ENCODE results near the gene EDIL3. TPM values are rescaled to one million over a fixed set of nuclear protein-coding genes. Genes with fewer than 3 reads are reported as not detected.

EDIL3 gene
- total RNA-seq, 1 experiment from 2014 or later = 0.07 TPM

DNA sequence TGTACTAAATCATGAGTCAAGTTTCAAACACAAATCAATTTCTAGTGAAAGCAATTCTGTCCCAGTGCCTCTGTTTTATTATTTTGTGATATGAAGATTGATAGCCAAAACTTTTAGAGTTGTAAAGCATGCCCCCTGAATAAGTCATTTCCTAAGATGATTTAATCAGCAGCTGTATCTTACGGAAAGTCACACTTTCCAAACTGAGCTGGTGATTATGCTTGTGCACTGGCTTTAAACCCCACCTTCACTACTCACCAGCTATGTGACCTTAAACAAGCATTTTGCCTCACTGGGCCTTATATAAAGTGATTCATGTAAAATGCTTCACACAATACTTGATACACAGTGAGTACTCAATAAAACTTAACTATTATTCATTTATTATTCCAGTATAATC is 78.1 kb downstream of the EDIL3 start:
- CTCF ChIA-PET = no interaction called here
- intact Hi-C loops (cut with micrococcal nuclease; ENCODE audit: unreplicated experiment) = no loop called here
- BruUV-seq (replicated peaks) = no TSS peak
- no peaks in the 10 kb centered on the region for H3K36me3 Mint-ChIP-seq (ENCODE audit: insufficient read depth, unreplicated experiment)
- TF ChIP-seq CTCF (IDR thresholded peaks at IDR 0.05; ENCODE audit: unreplicated experiment) = no peak
- H3K27ac Mint-ChIP-seq (ENCODE audit: unreplicated experiment) = no peak overlapping the region
- no peaks in the 10 kb centered on the region for H3K27me3 Mint-ChIP-seq (ENCODE audit: unreplicated experiment)
- no peaks in the 10 kb centered on the region for H3K9me3 Mint-ChIP-seq (ENCODE audit: low read depth, unreplicated experiment)
- peaks cover 13% of the 10 kb centered on the region for H3K4me1 Mint-ChIP-seq (ENCODE audit: low read depth, unreplicated experiment)
- DNase-seq = no peak
- H3K4me3 Mint-ChIP-seq (ENCODE audit: low read depth, unreplicated experiment) = no peak overlapping the region

DNA sequence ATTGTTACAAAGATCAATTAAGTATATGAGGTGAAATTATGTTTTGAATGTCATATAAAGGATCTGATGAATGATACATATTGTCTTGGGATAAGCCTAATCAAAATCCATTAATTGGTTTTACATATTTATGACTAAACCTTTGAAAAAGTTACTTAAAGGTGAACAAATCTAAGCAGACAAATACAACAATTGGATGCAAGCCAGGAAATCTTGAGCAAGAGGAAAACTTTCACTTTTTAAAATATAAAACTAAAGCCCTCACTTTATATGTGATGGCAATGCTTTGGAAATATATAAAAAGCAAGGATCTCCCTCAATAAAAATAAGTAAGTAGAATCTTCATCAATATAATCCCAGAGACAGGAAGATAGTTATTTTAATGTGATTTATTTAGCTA is 80.1 kb downstream of the EDIL3 start:
- Mint-ChIP-seq H3K4me3 (ENCODE audit: low read depth, unreplicated experiment) (no peak overlapping the region), H3K4me1 (ENCODE audit: low read depth, unreplicated experiment) (peaks cover 18% of the 10 kb centered on the region), H3K36me3 (ENCODE audit: insufficient read depth, unreplicated experiment) (no peaks in the 10 kb centered on the region), H3K27me3 (ENCODE audit: unreplicated experiment) (no peaks in the 10 kb centered on the region), H3K9me3 (ENCODE audit: low read depth, unreplicated experiment) (no peaks in the 10 kb centered on the region), H3K27ac (ENCODE audit: unreplicated experiment) (no peak overlapping the region)
- BruUV-seq (replicated peaks) = no TSS peak
- TF ChIP-seq CTCF (IDR thresholded peaks at IDR 0.05; ENCODE audit: unreplicated experiment) = no peak
- intact Hi-C loops (cut with micrococcal nuclease; ENCODE audit: unreplicated experiment) = no loop called here
- DNase-seq = no peak
- CTCF ChIA-PET = no interaction called here

DNA sequence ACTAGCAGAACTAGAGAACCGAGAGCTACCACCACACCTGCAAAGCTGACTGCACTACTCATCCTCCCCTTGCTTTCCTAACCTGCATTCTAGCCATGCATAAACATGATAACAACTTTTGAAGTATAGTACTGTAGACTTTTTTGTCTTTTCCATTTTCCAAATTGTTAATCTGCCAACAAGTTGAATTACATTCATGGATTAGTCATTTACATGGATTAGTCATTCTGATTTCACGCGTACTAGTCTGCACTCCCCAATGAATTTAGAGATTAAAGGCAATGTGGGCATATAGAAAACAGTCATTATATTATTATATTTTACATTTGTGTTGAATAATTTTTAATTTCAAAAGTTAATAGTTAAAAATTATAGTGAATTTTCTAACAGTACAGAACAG is 81.4 kb downstream of the EDIL3 start:
- H3K4me1 Mint-ChIP-seq (ENCODE audit: low read depth, unreplicated experiment) = peaks cover 18% of the 10 kb centered on the region
- no peaks in the 10 kb centered on the region for H3K9me3 Mint-ChIP-seq (ENCODE audit: low read depth, unreplicated experiment)
- DNase-seq = no peak
- no TSS peak for BruUV-seq (replicated peaks)
- intact Hi-C loops (cut with micrococcal nuclease; ENCODE audit: unreplicated experiment) = no loop called here
- no peak overlapping the region for H3K4me3 Mint-ChIP-seq (ENCODE audit: low read depth, unreplicated experiment)
- CTCF ChIA-PET = no interaction called here
- H3K27me3 Mint-ChIP-seq (ENCODE audit: unreplicated experiment) = no peaks in the 10 kb centered on the region
- TF ChIP-seq CTCF (IDR thresholded peaks at IDR 0.05; ENCODE audit: unreplicated experiment) = no peak
- no peak overlapping the region for H3K27ac Mint-ChIP-seq (ENCODE audit: unreplicated experiment)
- H3K36me3 Mint-ChIP-seq (ENCODE audit: insufficient read depth, unreplicated experiment) = no peaks in the 10 kb centered on the region

DNA sequence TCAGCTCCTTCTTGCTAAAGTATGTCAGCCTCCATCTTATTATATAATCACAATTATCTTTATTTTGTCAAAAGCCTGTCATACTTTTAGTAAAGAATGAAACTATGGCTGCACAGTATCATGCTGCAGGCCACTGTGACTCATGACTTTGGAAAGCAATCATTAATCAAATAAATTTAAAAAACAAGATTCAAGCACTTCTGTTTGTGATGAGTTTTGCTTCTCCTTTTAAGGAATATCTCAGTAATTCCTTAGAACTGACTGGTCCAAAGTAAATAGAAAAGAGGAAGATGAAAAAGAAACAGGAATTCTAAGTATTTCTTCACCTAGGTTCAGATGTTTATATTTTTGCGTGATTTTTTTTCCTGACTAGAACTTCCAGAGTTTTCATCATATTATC is 83.1 kb downstream of the EDIL3 start:
- Mint-ChIP-seq H3K27ac (ENCODE audit: unreplicated experiment) (no peak overlapping the region), H3K27me3 (ENCODE audit: unreplicated experiment) (no peaks in the 10 kb centered on the region)

More for the DNA sequence above, 83.1 kb downstream of the EDIL3 start:
- H3K4me1 Mint-ChIP-seq (ENCODE audit: low read depth, unreplicated experiment) = peaks cover 18% of the 10 kb centered on the region
- BruUV-seq (replicated peaks) = no TSS peak
- no peaks in the 10 kb centered on the region for H3K36me3 Mint-ChIP-seq (ENCODE audit: insufficient read depth, unreplicated experiment)
- H3K9me3 Mint-ChIP-seq (ENCODE audit: low read depth, unreplicated experiment) = peaks cover 8% of the 10 kb centered on the region
- no peak for TF ChIP-seq CTCF (IDR thresholded peaks at IDR 0.05; ENCODE audit: unreplicated experiment)
- DNase-seq = no peak
- intact Hi-C loops (cut with micrococcal nuclease; ENCODE audit: unreplicated experiment) = no loop called here
- CTCF ChIA-PET = no interaction called here
- no peak overlapping the region for H3K4me3 Mint-ChIP-seq (ENCODE audit: low read depth, unreplicated experiment)

Data from Calu3 (cell line).